ENCODE results near the gene RAPGEF4.

- TF ChIP-seq FOS (IDR thresholded peaks at IDR 0.05; ENCODE audit: low read depth, low read length) (no peak), CTCF (conservative IDR thresholded peaks at IDR 0.05; ENCODE audit: low read depth, low read length) (no peak), NFE2L2 (IDR thresholded peaks at IDR 0.05; ENCODE audit: low read depth, low read length) (no peak), POLR2A (IDR thresholded peaks at IDR 0.05; ENCODE audit: low read depth, low read length) (no peak), RCOR1 (IDR thresholded peaks at IDR 0.05; ENCODE audit: insufficient replicate concordance, low read length) (no peak), MAZ (IDR thresholded peaks at IDR 0.05; ENCODE audit: borderline replicate concordance, low read depth, low read length) (no peak), CEBPB (IDR thresholded peaks at IDR 0.05; ENCODE audit: low read depth, low read length) (no peak), BHLHE40 (IDR thresholded peaks at IDR 0.05; ENCODE audit: low read depth, low read length) (no peak), SMC3 (IDR thresholded peaks at IDR 0.05; ENCODE audit: low read depth, low read length) (no peak), RFX5 (IDR thresholded peaks at IDR 0.05; ENCODE audit: low read depth, low read length) (no peak), ELK1 (IDR thresholded peaks at IDR 0.05; ENCODE audit: borderline replicate concordance, low read depth, low read length) (no peak), MXI1 (IDR thresholded peaks at IDR 0.05; ENCODE audit: borderline replicate concordance, low read depth, low read length) (no peak)
Observed at GRCh38 chr2:172951554-172951953, 215.9 kb downstream of the RAPGEF4 start.

Data from IMR-90 (cell line).